IMR-90 (cell line): ENCODE data around the gene GCSH. TPM values are rescaled to one million over a fixed set of nuclear protein-coding genes. Genes with fewer than 3 reads are reported as not detected.

Experiments used
- ATAC-seq: fragments of 200-7000 bp; cut with Tn5 transposase; 2 replicates; pipeline ENCODE4 v1.9.1; 2020; ENCODE audit warnings: low read depth, mild to moderate bottlenecking, moderate library complexity
- BruUV-seq: library from RNA; stranded (reverse); fragments of 400-500 nt; replicated peaks from 2 replicates; lab custom pipeline; 2021; lab: Mats Ljungman, UMichigan
- CTCF ChIA-PET: fragments of 300-600 bp; formaldehyde crosslinking; extraction: SDS; loops from one replicate; lab custom pipeline; 2021; ENCODE audit warnings: antibody characterized with exemption; lab: Yijun Ruan, JAX
- POLR2A ChIA-PET: fragments of 300-600 bp; sonication (Branson Sonifier 250); formaldehyde crosslinking; loops from one replicate; lab custom pipeline; 2022; ENCODE audit warnings: antibody characterized with exemption; ENCODE audit not compliant: unreplicated experiment; lab: Charles Lee
- DNase-seq: peaks from one replicate; pipeline ENCODE4 v3.0.0; 2013
- H2AFZ ChIP-seq: replicated peaks from 2 replicates; pipeline ENCODE3; 2013; ENCODE audit warnings: low read length, mild to moderate bottlenecking; ENCODE audit not compliant: poor library complexity
- H2AK5ac ChIP-seq: 2 replicates; pipeline ENCODE4 v1.6.1; 2013; ENCODE audit warnings: low read depth, low read length, inconsistent platforms
- H2AK9ac ChIP-seq: replicated peaks from 2 replicates; pipeline ENCODE3; 2013; ENCODE audit warnings: mild to moderate bottlenecking, low read depth, low read length, moderate library complexity; ENCODE audit not compliant: poor library complexity
- H2BK120ac ChIP-seq: 2 replicates; pipeline ENCODE4 v1.6.1; 2013; ENCODE audit warnings: low read depth, low read length, inconsistent platforms
- H2BK15ac ChIP-seq: 3 replicates; pipeline ENCODE4 v1.6.1; 2013; ENCODE audit warnings: low read depth, low read length, inconsistent platforms
- H2BK20ac ChIP-seq: 2 replicates; pipeline ENCODE4 v1.6.1; 2013; ENCODE audit warnings: low read depth, mild to moderate bottlenecking, inconsistent platforms, low read length, moderate library complexity
- H2BK5ac ChIP-seq: 2 replicates; pipeline ENCODE4 v1.6.1; 2013; ENCODE audit warnings: mild to moderate bottlenecking, low read depth, low read length, inconsistent platforms; ENCODE audit not compliant: poor library complexity, severe bottlenecking
- H3K14ac ChIP-seq: replicated peaks from 2 replicates; pipeline ENCODE4 v1.6.1; 2013; ENCODE audit warnings: low read depth, low read length, inconsistent platforms
- H3K18ac ChIP-seq: 2 replicates; pipeline ENCODE4 v1.6.1; 2013; ENCODE audit warnings: low read depth, low read length, control low read depth
- H3K23ac ChIP-seq: 2 replicates; pipeline ENCODE4 v1.6.1; 2013; ENCODE audit warnings: low read depth, low read length, inconsistent platforms
- H3K27ac ChIP-seq: 2 replicates; pipeline ENCODE4 v1.5.1; 2013; ENCODE audit warnings: mild to moderate bottlenecking, control low read depth, low read length; ENCODE audit not compliant: insufficient read depth
- H3K27me3 ChIP-seq: 2 replicates; pipeline ENCODE4 v1.6.1; 2013; ENCODE audit warnings: low read length; ENCODE audit not compliant: control insufficient read depth, insufficient read depth
- H3K36me3 ChIP-seq: 2 replicates; pipeline ENCODE4 v1.6.1; 2013; ENCODE audit warnings: low read length, mixed read lengths; ENCODE audit not compliant: control insufficient read depth, insufficient read depth
- H3K4ac ChIP-seq: 2 replicates; pipeline ENCODE4 v1.6.1; 2013; ENCODE audit warnings: low read depth, low read length, inconsistent platforms
- H3K4me1 ChIP-seq: 2 replicates; pipeline ENCODE4 v1.6.1; 2013; ENCODE audit warnings: low read length, mixed read lengths; ENCODE audit not compliant: control insufficient read depth, insufficient read depth
- H3K4me2 ChIP-seq: 2 replicates; pipeline ENCODE4 v1.6.1; 2013; ENCODE audit warnings: low read depth, mild to moderate bottlenecking, control low read depth, low read length, moderate library complexity
- H3K4me3 ChIP-seq: 2 replicates; pipeline ENCODE4 v1.5.1; 2013; ENCODE audit warnings: low read depth, mild to moderate bottlenecking, control low read depth, low read length, moderate library complexity; ENCODE audit not compliant: insufficient read depth
- H3K56ac ChIP-seq: 2 replicates; pipeline ENCODE4 v1.6.1; 2013; ENCODE audit warnings: low read length, inconsistent platforms; ENCODE audit not compliant: insufficient read depth; ENCODE audit errors: extremely low read depth
- H3K79me1 ChIP-seq, 2 experiments: 2 replicates each; pipeline ENCODE4 v1.6.1; 2013; ENCODE audit warnings: low read length in 2 of 2, inconsistent platforms in 1 of 2, low read depth in 1 of 2
- H3K9ac ChIP-seq: 2 replicates; pipeline ENCODE4 v1.6.1; 2013; ENCODE audit warnings: low read depth, low read length, control low read depth
- H3K9me1 ChIP-seq: 2 replicates; pipeline ENCODE4 v1.6.1; 2013; ENCODE audit warnings: low read length, inconsistent platforms; ENCODE audit not compliant: insufficient read depth
- H3K9me3 ChIP-seq: 2 replicates; pipeline ENCODE4 v1.6.1; 2013; ENCODE audit warnings: low read length; ENCODE audit not compliant: control insufficient read depth, insufficient read depth
- H4K20me1 ChIP-seq: 2 replicates; pipeline ENCODE4 v1.6.1; 2013; ENCODE audit warnings: low read length, inconsistent platforms; ENCODE audit not compliant: insufficient read depth
- H4K5ac ChIP-seq: 2 replicates; pipeline ENCODE4 v1.6.1; 2013; ENCODE audit warnings: mild to moderate bottlenecking, low read depth, low read length, control low read depth
- H4K8ac ChIP-seq, 2 experiments: 2 replicates each; pipeline ENCODE4 v1.6.1; 2013; ENCODE audit warnings: low read depth in 2 of 2, low read length in 2 of 2, control low read depth in 1 of 2, inconsistent platforms in 1 of 2
- H4K91ac ChIP-seq: 2 replicates; pipeline ENCODE4 v1.6.1; 2013; ENCODE audit warnings: low read depth, low read length, inconsistent platforms; ENCODE audit not compliant: insufficient read depth
- CEBPB ChIP-seq: IDR thresholded peaks from 2 replicates; pipeline ENCODE4 v1.6.1; 2012; ENCODE audit warnings: low read depth, low read length, improper control_type of control experiment
- CHD1 ChIP-seq: IDR thresholded peaks from 2 replicates; pipeline ENCODE4 v1.6.1; 2012; ENCODE audit warnings: low read depth, low read length, improper control_type of control experiment
- FOS ChIP-seq: fragments of 150-350 bp; IDR thresholded peaks from 2 replicates; pipeline ENCODE4 v1.6.1; 2016; ENCODE audit warnings: low read depth, low read length
- MAFK ChIP-seq: IDR thresholded peaks from 2 replicates; pipeline ENCODE4 v1.6.1; 2012; ENCODE audit warnings: low read depth, low read length, improper control_type of control experiment
- MAZ ChIP-seq: IDR thresholded peaks from 2 replicates; pipeline ENCODE4 v1.6.1; 2012; ENCODE audit warnings: low read depth, mild to moderate bottlenecking, low read length, improper control_type of control experiment, moderate library complexity, borderline replicate concordance
- MXI1 ChIP-seq: IDR thresholded peaks from 2 replicates; pipeline ENCODE4 v1.6.1; 2012; ENCODE audit warnings: low read depth, mild to moderate bottlenecking, low read length, moderate library complexity, borderline replicate concordance
- NFE2L2 ChIP-seq: fragments of 150-350 bp; IDR thresholded peaks from 2 replicates; pipeline ENCODE4 v1.6.1; 2016; ENCODE audit warnings: low read depth, mild to moderate bottlenecking, low read length
- RFX5 ChIP-seq: IDR thresholded peaks from 2 replicates; pipeline ENCODE4 v1.8.0; 2012; ENCODE audit warnings: low read depth, mild to moderate bottlenecking, low read length, moderate library complexity
- WGBS, 2 experiments: methylation state at CpG; one replicate each; pipeline versions ENCODE4 v1.1.5 to v1.1.7; 2013; ENCODE audit warnings: missing lambda C conversion rate in 2 of 2; ENCODE audit not compliant: insufficient read length in 1 of 2; ENCODE audit errors: extremely low coverage in 2 of 2; 5-methylcytosine and 5-hydroxymethylcytosine counted together
- dilution Hi-C: fragments of 300-500 bp; cut with HindIII; formaldehyde crosslinking; loops from one replicate; pipeline ENCODE4 v1.14.3; 2018; ENCODE audit warnings: low sequenced_read_pairs; ENCODE audit not compliant: unreplicated experiment
- in situ Hi-C: fragments of 300-500 bp; cut with MboI; formaldehyde crosslinking; loops from 3 replicates; pipeline ENCODE4 v1.14.3; 2019; ENCODE audit warnings: low sequenced_read_pairs, inconsistent platforms, mixed read lengths
- intact Hi-C: fragments of 100-400 bp; cut with micrococcal nuclease; formaldehyde crosslinking; loops from 2 replicates; pipeline ENCODE4 v1.10.0; 2022
- polyA plus RNA-seq, 3 experiments: library from polyadenylated mRNA; depleted of rRNA; stranded (reverse); fragments of >200 nt; gene quantifications; 2 replicates each; pipeline ENCODE4 v1.2.3, GENCODE V29; 2012; ENCODE audit warnings: low replicate concordance in 1 of 3
- total RNA-seq: library from RNA; depleted of rRNA; stranded (reverse); fragments of >200 nt; gene quantifications from 2 replicates; pipeline ENCODE4 v1.2.3, GENCODE V29; 2012
- TF ChIP-seq, protein P1 (sequence below): conservative IDR thresholded peaks from 2 replicates; pipeline ENCODE4 v1.5.1; 2012; ENCODE audit warnings: mild to moderate bottlenecking, low read depth, low read length, improper control_type of control experiment
- TF ChIP-seq, protein P2 (sequence below): fragments of 150-350 bp; IDR thresholded peaks from 2 replicates; pipeline ENCODE4 v1.6.1; 2017; ENCODE audit warnings: mild to moderate bottlenecking, antibody characterized with exemption, low read length, low read depth

GCSH gene
- total and polyA plus RNA-seq, 2 of the 4 experiments (the other 2 are of a cell fraction), result 9.3 to 21.2 TPM

DNA sequence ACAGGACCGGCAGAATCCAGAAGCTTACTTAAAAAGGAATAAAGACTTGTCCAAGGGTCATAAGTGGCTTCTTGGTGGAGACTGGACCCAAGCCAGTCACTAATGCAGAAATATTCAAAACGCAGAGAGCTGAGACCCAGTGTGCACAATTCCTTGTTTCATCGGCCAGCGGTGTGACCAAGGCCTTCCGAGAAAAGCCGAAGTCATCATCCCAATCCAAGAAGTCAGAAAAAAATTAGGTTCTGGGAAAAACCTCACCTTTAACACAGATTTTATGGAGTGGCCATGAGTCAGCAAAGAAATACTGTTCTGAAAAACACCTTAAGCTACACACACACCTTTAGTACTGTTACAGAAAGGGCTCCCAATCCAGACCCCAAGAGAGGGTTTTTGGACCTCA, 1.0 kb upstream of the GCSH start:
- in situ Hi-C loops, result no loop called here
- no peak overlapping the region for H2BK15ac ChIP-seq
- no peak overlapping the region for H3K9ac ChIP-seq
- no peak overlapping the region for H3K27ac ChIP-seq
- H4K5ac ChIP-seq, result no peak overlapping the region
- ChIA-PET POLR2A (no interaction called here), CTCF (no interaction called here)
- dilution Hi-C loops, result no loop called here
- no peak overlapping the region for H4K8ac ChIP-seq
- H3K18ac ChIP-seq, result no peak overlapping the region
- intact Hi-C loops, result loop anchor here (2.0 to 10.0 kb wide), 4 partner anchors 60 to 922 kb away; partner anchors contain the start of genes ATMIN and GAN
- 100% methylated on average over 5 of the region's 6 CpGs; no CpG with 5 or more reads in 1 of the 2 experiments for WGBS, 2 experiments
- ATAC-seq (no peak), DNase-seq (no peak)
- no peak overlapping the region for H3K56ac ChIP-seq
- H2BK120ac ChIP-seq, result no peak overlapping the region
- no peak overlapping the region for H3K4me2 ChIP-seq
- H2AK9ac ChIP-seq, result no peak overlapping the region
- no peaks in the 10 kb centered on the region for H3K9me1 ChIP-seq
- H2AK5ac ChIP-seq, result no peak overlapping the region
- H3K36me3 ChIP-seq, result no peaks in the 10 kb centered on the region
- H4K20me1 ChIP-seq, result no peaks in the 10 kb centered on the region
- H3K14ac ChIP-seq, result no peak overlapping the region
- H3K79me1 ChIP-seq, result peaks cover 6 to 18% of the 10 kb centered on the region in 2 experiments; a peak in 3 of 4 replicates
- BruUV-seq, result no TSS peak
- no peak overlapping the region for H3K4me3 ChIP-seq
- H4K91ac ChIP-seq, result no peak overlapping the region
- H2BK5ac ChIP-seq, result no peak overlapping the region
- no peak overlapping the region for H3K23ac ChIP-seq
- TF ChIP-seq CHD1 (no peak), RFX5 (no peak), MAFK (no peak), FOS (no peak), MXI1 (no peak), CEBPB (no peak), MAZ (no peak), NFE2L2 (no peak)
- TF ChIP-seq, protein P1, sequence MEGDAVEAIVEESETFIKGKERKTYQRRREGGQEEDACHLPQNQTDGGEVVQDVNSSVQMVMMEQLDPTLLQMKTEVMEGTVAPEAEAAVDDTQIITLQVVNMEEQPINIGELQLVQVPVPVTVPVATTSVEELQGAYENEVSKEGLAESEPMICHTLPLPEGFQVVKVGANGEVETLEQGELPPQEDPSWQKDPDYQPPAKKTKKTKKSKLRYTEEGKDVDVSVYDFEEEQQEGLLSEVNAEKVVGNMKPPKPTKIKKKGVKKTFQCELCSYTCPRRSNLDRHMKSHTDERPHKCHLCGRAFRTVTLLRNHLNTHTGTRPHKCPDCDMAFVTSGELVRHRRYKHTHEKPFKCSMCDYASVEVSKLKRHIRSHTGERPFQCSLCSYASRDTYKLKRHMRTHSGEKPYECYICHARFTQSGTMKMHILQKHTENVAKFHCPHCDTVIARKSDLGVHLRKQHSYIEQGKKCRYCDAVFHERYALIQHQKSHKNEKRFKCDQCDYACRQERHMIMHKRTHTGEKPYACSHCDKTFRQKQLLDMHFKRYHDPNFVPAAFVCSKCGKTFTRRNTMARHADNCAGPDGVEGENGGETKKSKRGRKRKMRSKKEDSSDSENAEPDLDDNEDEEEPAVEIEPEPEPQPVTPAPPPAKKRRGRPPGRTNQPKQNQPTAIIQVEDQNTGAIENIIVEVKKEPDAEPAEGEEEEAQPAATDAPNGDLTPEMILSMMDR, result no peak
- TF ChIP-seq, protein P2, sequence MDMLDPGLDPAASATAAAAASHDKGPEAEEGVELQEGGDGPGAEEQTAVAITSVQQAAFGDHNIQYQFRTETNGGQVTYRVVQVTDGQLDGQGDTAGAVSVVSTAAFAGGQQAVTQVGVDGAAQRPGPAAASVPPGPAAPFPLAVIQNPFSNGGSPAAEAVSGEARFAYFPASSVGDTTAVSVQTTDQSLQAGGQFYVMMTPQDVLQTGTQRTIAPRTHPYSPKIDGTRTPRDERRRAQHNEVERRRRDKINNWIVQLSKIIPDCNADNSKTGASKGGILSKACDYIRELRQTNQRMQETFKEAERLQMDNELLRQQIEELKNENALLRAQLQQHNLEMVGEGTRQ, result no peak
- H3K4ac ChIP-seq, result no peak overlapping the region
- H3K4me1 ChIP-seq, result 0 out of 2 replicates have a peak, but pooled peaks cover 2% of the 10 kb centered on the region
- H2AFZ ChIP-seq, result no peak overlapping the region
- H2BK20ac ChIP-seq, result no peak overlapping the region
- no peaks in the 10 kb centered on the region; the same call in 1 of the 2 replicates for H3K27me3 ChIP-seq
- no peaks in the 10 kb centered on the region for H3K9me3 ChIP-seq
